ENCODE measurements around the gene ABCA1. TPM values are rescaled to one million over a fixed set of nuclear protein-coding genes. Genes with fewer than 3 reads are reported as not detected.
A peak's percentile ranks its signal among the peaks of the same experiment; 100 is the strongest.

ABCA1 gene
- total and polyA plus RNA-seq, 2 of the 13 experiments (the other 11 are each of a cell fraction or from before 2014, with no cell fraction given), result 26.8 to 63.8 TPM

- in situ Hi-C loops (cut with HindIII; ENCODE audit: extremely low pct_ligation_motif_present, low pct_unique_long_range_greater_than_20kb) (no loop called here), intact Hi-C loops (cut with micrococcal nuclease; ENCODE audit: unreplicated experiment) (no loop called here)
- WGBS (ENCODE audit: low lambda C conversion rate), result 75% methylated on average over 2 of the region's 2 CpGs
- Histone ChIP-seq H2AFZ (ENCODE audit: low read length) (no peak overlapping the region), H3K79me2 (ENCODE audit: insufficient read depth, low read length) (peaks cover 90% of the 10 kb centered on the region), H3K4me3 (replicated peaks in 1 of 3; ENCODE audit: insufficient read depth in 1 of 3, low read depth in 2 of 3, low read length in 3 of 3) (0 out of 6 replicates have a peak overlapping the region, but pooled peaks of 1 of the 3 experiments have one; percentile 8), H4K20me1 (ENCODE audit: insufficient read depth, low read length) (no peaks in the 10 kb centered on the region), H3K27ac (ENCODE audit: extremely low read length, insufficient read depth, low read length) (peak overlapping the region; percentile 93), H3K9me3 (ENCODE audit: low read length) (no peaks in the 10 kb centered on the region), H3K36me3 (replicated peaks in 1 of 2; ENCODE audit: control insufficient read depth in 1 of 2, insufficient read depth in 2 of 2, low read length in 2 of 2) (peaks cover 1 to 5% of the 10 kb centered on the region in 2 experiments; a peak in 2 of 5 replicates), H3K4me1 (ENCODE audit: insufficient read depth, low read length) (peaks cover 100% of the 10 kb centered on the region), H3K4me2 (ENCODE audit: low read depth, low read length) (peak overlapping the region; percentile 81), H3K27me3 (ENCODE audit: control insufficient read depth in 1 of 2, insufficient read depth in 2 of 2, low read length in 2 of 2) (no peaks in the 10 kb centered on the region), H3K9ac (ENCODE audit: insufficient read depth, low read depth, low read length) (peak overlapping the region; percentile 64; the same call in 1 of the 2 replicates)
- DNase-seq (ENCODE audit: low spot score) (no peak), FAIRE-seq (no peak), ATAC-seq (no peak)
- no TSS peak for BruUV-seq (replicated peaks)
- POLR2A ChIA-PET, result interaction anchor here (0.6 to 4.1 kb wide), 5 partner anchors 10 to 344 kb away, joined by 3 to 94 read pairs (median 10); partner anchors contain the start of gene SLC44A1
- TF ChIP-seq LRRFIP1 (CRISPR knock-in tag; conservative IDR thresholded peaks at IDR 0.05), result no peak
- no peak for TF ChIP-seq ZFAT (CRISPR knock-in tag; conservative IDR thresholded peaks at IDR 0.05)
- no peak for TF ChIP-seq GABPA (IDR thresholded peaks at IDR 0.05; ENCODE audit: low read depth, low read length)
- TF ChIP-seq GABPA (CRISPR knock-in tag; IDR thresholded peaks at IDR 0.05; ENCODE audit: low read depth), result no peak
- no peak for TF ChIP-seq AGO1 (IDR thresholded peaks at IDR 0.05; ENCODE audit: low read depth, low read length, poor library complexity, severe bottlenecking)
- TF ChIP-seq ZNF839 (CRISPR knock-in tag; IDR thresholded peaks at IDR 0.05; ENCODE audit: borderline replicate concordance), result no peak
- TF ChIP-seq KAT8 (CRISPR knock-in tag; IDR thresholded peaks at IDR 0.05), result no peak
- TF ChIP-seq FOXP1 (IDR thresholded peaks at IDR 0.05), result no peak
- TF ChIP-seq FOXP1 (CRISPR knock-in tag; IDR thresholded peaks at IDR 0.05), result no peak
- TF ChIP-seq ZNF256 (CRISPR knock-in tag; conservative IDR thresholded peaks at IDR 0.05), result no peak
- no peak for TF ChIP-seq ZNF672 (CRISPR knock-in tag; IDR thresholded peaks at IDR 0.05)
- no peak for TF ChIP-seq PHB2 (IDR thresholded peaks at IDR 0.05; ENCODE audit: partially characterized antibody)
- no peak for TF ChIP-seq RELA (CRISPR knock-in tag; IDR thresholded peaks at IDR 0.05)
- no peak for TF ChIP-seq PHF5A (CRISPR knock-in tag; IDR thresholded peaks at IDR 0.05; ENCODE audit: low read depth, unreplicated experiment)
- TF ChIP-seq FOXM1 (CRISPR knock-in tag; IDR thresholded peaks at IDR 0.05), result no peak
- no peak for TF ChIP-seq ZGPAT (CRISPR knock-in tag; IDR thresholded peaks at IDR 0.05)
- CTCF ChIA-PET (ENCODE audit: low intra/inter-chr PET ratio, low total read pairs), result no interaction called here
These were observed 27.1 kb downstream of the ABCA1 start for GRCh38 chr9:104900871-104901270.
